ENCODE results near the gene REC8. TPM values are rescaled to one million over a fixed set of nuclear protein-coding genes. Genes with fewer than 3 reads are reported as not detected.

Gene REC8
- total and polyA plus RNA-seq, 2 of the 13 experiments (the other 11 are each of a cell fraction or from before 2014, with no cell fraction given) = 3.4 to 14.7 TPM

DNA sequence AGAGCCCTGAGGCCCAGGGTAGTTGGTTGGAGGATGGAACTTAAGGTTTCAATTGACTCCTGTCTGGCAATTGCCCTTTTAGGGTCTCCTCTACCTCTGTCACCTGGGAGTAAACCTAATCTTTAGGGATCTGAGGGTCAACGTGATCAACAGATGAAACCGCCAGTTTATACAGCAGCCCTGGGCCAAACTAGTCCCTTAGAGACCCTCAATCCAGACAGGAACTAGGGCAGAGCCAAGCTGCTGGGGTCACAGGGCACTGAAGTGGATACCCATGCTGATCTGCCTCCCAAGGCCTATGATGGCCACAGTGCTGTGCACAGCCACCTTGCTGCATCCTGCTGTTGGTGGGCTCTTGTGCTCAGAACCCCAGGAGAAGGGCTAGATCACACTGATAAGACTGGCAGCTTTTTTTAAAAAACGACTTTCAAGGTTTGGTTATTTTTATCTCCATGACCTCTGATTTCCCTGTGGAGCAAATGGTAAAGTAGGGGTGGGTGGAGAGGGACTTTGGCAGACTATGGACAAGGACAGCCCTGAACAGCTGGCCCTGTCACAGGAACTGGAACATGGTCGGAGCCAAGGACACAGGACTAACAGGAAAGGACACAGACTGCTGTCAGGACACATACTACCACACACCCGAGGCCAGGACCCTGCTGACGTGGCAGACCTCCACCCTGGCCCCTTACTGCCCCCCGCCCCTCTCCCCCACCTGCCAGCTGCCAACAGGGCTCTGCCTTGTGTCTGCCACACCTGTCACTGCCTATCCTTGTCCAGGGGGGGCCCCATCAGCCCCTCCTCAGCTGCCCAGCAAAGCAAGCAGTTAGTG, 40.9 kb upstream of the REC8 start (continued):
- TF ChIP-seq ZMYM4 (CRISPR knock-in tag; IDR thresholded peaks at IDR 0.05) (peak; percentile 69; the same call in 1 of the 2 replicates), ZNF382 (CRISPR knock-in tag; IDR thresholded peaks at IDR 0.05; ENCODE audit: borderline replicate concordance) (no peak), KLF11 (CRISPR knock-in tag; IDR thresholded peaks at IDR 0.05) (no peak), HNF4A (CRISPR knock-in tag; IDR thresholded peaks at IDR 0.05) (peak; percentile 82), RBM22 (optimal IDR thresholded peaks at IDR 0.05; ENCODE audit: low read length) (no peak), ETV6 (CRISPR knock-in tag; conservative IDR thresholded peaks at IDR 0.05) (no peak; the same call in 1 of the 2 replicates), ZNF678 (CRISPR knock-in tag; IDR thresholded peaks at IDR 0.05) (no peak), ZSCAN30 (CRISPR knock-in tag; IDR thresholded peaks at IDR 0.05) (no peak), ZNF788 (CRISPR knock-in tag; IDR thresholded peaks at IDR 0.05; ENCODE audit: borderline replicate concordance) (peak; percentile 90), ZNF709 (CRISPR knock-in tag; IDR thresholded peaks at IDR 0.05) (no peak), ZNF235 (CRISPR knock-in tag; IDR thresholded peaks at IDR 0.05; ENCODE audit: borderline replicate concordance) (no peak), MTF1 (CRISPR knock-in tag; IDR thresholded peaks at IDR 0.05) (no peak), FOXA3 (CRISPR knock-in tag; IDR thresholded peaks at IDR 0.05) (peak; percentile 54), SP1 (IDR thresholded peaks at IDR 0.05) (no peak), SP1 (CRISPR knock-in tag; IDR thresholded peaks at IDR 0.05) (no peak), FOSL2 (CRISPR knock-in tag; IDR thresholded peaks at IDR 0.05) (0 out of 2 replicates have a peak, but pooled peaks have one; percentile 28), HNRNPK (IDR thresholded peaks at IDR 0.05; ENCODE audit: low read depth, low read length, poor library complexity, severe bottlenecking) (no peak), PITX1 (CRISPR knock-in tag; IDR thresholded peaks at IDR 0.05) (no peak; the same call in 1 of the 2 replicates), NFATC3 (CRISPR knock-in tag; IDR thresholded peaks at IDR 0.05) (no peak)
- TF ChIP-seq, protein P1, sequence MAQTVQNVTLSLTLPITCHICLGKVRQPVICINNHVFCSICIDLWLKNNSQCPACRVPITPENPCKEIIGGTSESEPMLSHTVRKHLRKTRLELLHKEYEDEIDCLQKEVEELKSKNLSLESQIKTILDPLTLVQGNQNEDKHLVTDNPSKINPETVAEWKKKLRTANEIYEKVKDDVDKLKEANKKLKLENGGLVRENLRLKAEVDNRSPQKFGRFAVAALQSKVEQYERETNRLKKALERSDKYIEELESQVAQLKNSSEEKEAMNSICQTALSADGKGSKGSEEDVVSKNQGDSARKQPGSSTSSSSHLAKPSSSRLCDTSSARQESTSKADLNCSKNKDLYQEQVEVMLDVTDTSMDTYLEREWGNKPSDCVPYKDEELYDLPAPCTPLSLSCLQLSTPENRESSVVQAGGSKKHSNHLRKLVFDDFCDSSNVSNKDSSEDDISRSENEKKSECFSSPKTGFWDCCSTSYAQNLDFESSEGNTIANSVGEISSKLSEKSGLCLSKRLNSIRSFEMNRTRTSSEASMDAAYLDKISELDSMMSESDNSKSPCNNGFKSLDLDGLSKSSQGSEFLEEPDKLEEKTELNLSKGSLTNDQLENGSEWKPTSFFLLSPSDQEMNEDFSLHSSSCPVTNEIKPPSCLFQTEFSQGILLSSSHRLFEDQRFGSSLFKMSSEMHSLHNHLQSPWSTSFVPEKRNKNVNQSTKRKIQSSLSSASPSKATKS (CRISPR knock-in tag; IDR thresholded peaks at IDR 0.05) = no peak
- TF ChIP-seq, protein P2, sequence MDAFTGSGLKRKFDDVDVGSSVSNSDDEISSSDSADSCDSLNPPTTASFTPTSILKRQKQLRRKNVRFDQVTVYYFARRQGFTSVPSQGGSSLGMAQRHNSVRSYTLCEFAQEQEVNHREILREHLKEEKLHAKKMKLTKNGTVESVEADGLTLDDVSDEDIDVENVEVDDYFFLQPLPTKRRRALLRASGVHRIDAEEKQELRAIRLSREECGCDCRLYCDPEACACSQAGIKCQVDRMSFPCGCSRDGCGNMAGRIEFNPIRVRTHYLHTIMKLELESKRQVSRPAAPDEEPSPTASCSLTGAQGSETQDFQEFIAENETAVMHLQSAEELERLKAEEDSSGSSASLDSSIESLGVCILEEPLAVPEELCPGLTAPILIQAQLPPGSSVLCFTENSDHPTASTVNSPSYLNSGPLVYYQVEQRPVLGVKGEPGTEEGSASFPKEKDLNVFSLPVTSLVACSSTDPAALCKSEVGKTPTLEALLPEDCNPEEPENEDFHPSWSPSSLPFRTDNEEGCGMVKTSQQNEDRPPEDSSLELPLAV (CRISPR knock-in tag; conservative IDR thresholded peaks at IDR 0.05; ENCODE audit: low read depth) = no peak

Measured in HepG2 (cell line).